H1 (cell line): ENCODE results near the gene HNF4A. TPM values are rescaled to one million over a fixed set of nuclear protein-coding genes. Genes with fewer than 3 reads are reported as not detected.

ENCODE experiments used
- CBX8 ChIP-seq: fragments of 300-800, 300-1000 bp; sonication (generic); IDR thresholded peaks from 2 replicates; pipeline ENCODE4 v1.7.1; 2016; ENCODE audit warnings: low read depth, low read length, borderline replicate concordance
- CHD1 ChIP-seq: IDR thresholded peaks from 2 replicates; pipeline ENCODE4 v1.6.1; 2012; ENCODE audit warnings: low read depth, low read length, improper control_type of control experiment
- FOSL1 ChIP-seq: IDR thresholded peaks from 2 replicates; pipeline ENCODE4 v1.6.1; 2011; ENCODE audit warnings: mild to moderate bottlenecking, low read depth, low read length, moderate library complexity; ENCODE audit not compliant: insufficient read depth
- HDAC6 ChIP-seq: IDR thresholded peaks from one replicate; pipeline ENCODE4 v1.7.1; 2012; ENCODE audit warnings: low read depth, mild to moderate bottlenecking, inconsistent platforms, low read length, moderate library complexity
- KDM4A ChIP-seq: IDR thresholded peaks from one replicate; pipeline ENCODE4 v1.7.1; 2012; ENCODE audit warnings: low read depth, mild to moderate bottlenecking, moderate library complexity, low read length, inconsistent platforms; ENCODE audit not compliant: severe bottlenecking
- NANOG ChIP-seq: IDR thresholded peaks from 2 replicates; pipeline ENCODE4 v1.6.1; 2011; ENCODE audit warnings: low read length, low read depth, mild to moderate bottlenecking, inconsistent platforms; ENCODE audit not compliant: insufficient read depth, poor library complexity, severe bottlenecking
- polyA plus RNA-seq, 7 experiments: library from polyadenylated mRNA; depleted of rRNA in 3 of 7; stranded (reverse) in 5 of 7; unstranded in 2 of 7; fragments of >200 nt in 5 of 7; fragments of 200-250 nt in 2 of 7; gene quantifications; 1 replicate in 5 of 7; 2 replicates in 1 of 7; 4 replicates in 1 of 7; pipeline versions ENCODE4 v1.2.1 to v1.2.3, GENCODE V29; 2011 to 2013; ENCODE audit warnings: missing spikeins in 2 of 7, mixed read lengths in 2 of 7
- total RNA-seq: library from RNA; stranded (reverse); fragmentation: NEBNext Ultra II Directional; extraction: Animal tissue kit (Norgen Biotek cat#: 25700); gene quantifications from 2 replicates; pipeline ENCODE4 v1.2.1, GENCODE V29; 2021
- TF ChIP-seq, protein P1 (sequence below): IDR thresholded peaks from 2 replicates; pipeline ENCODE4 v1.6.1; 2011; ENCODE audit warnings: low read depth, mild to moderate bottlenecking, low read length; ENCODE audit not compliant: insufficient read depth
- TF ChIP-seq, protein P2 (sequence below): IDR thresholded peaks from 2 replicates; pipeline ENCODE4 v1.6.1; 2012; ENCODE audit warnings: inconsistent platforms
- TF ChIP-seq, protein P3 (sequence below): IDR thresholded peaks from 2 replicates; pipeline ENCODE4 v1.6.1; 2011; ENCODE audit warnings: low read length, improper control_type of control experiment

HNF4A gene
- total and polyA plus RNA-seq, 2 of the 8 experiments (the other 6 are each of a cell fraction or from before 2014, with no cell fraction given): 0.03 TPM; not detected in 1

DNA sequence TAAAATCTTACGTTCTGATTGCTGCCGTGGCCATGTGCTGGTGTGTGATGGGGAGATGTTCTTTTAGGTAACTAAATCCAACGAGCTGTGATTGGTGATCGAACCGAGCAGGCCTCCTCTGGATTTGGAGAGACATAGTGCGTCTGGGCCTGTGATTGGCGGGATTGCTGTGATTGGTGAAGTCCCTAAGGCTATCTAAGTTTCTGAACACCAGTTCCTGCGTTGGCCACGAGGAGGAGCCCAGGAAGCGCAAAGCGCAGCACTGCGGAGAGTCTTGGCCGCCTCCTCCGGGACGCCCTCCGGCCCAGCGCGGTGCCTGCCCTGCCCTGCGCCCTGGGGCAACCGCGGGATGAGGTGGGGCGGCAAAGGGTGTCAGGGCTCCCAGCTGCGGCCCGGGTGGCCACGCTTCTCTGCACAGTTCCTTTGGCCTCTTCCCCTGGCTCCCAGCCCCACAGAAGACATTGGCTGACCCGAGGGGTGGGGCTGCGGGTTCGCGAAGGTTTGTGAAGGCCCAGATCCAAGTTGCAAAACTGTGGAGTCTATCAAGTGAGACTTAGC, 33.0 kb downstream of the HNF4A start (continued):
- TF ChIP-seq, protein P1, sequence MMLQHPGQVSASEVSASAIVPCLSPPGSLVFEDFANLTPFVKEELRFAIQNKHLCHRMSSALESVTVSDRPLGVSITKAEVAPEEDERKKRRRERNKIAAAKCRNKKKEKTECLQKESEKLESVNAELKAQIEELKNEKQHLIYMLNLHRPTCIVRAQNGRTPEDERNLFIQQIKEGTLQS: no peak
- TF ChIP-seq, protein P2, sequence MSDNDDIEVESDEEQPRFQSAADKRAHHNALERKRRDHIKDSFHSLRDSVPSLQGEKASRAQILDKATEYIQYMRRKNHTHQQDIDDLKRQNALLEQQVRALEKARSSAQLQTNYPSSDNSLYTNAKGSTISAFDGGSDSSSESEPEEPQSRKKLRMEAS: peak; percentile 65
- TF ChIP-seq FOSL1: no peak
- no peak for TF ChIP-seq CHD1
- TF ChIP-seq, protein P3, sequence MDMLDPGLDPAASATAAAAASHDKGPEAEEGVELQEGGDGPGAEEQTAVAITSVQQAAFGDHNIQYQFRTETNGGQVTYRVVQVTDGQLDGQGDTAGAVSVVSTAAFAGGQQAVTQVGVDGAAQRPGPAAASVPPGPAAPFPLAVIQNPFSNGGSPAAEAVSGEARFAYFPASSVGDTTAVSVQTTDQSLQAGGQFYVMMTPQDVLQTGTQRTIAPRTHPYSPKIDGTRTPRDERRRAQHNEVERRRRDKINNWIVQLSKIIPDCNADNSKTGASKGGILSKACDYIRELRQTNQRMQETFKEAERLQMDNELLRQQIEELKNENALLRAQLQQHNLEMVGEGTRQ: no peak
- no peak for TF ChIP-seq CBX8
- TF ChIP-seq HDAC6: no peak
- TF ChIP-seq KDM4A: peak; percentile 49
- TF ChIP-seq NANOG: no peak
